ENCODE results near the gene EBF3.

EBF3 gene

GRCh38 chr10:129887986-129888783 is 75.9 kb downstream of the EBF3 start:
- DNase-seq = no peak

DNA sequence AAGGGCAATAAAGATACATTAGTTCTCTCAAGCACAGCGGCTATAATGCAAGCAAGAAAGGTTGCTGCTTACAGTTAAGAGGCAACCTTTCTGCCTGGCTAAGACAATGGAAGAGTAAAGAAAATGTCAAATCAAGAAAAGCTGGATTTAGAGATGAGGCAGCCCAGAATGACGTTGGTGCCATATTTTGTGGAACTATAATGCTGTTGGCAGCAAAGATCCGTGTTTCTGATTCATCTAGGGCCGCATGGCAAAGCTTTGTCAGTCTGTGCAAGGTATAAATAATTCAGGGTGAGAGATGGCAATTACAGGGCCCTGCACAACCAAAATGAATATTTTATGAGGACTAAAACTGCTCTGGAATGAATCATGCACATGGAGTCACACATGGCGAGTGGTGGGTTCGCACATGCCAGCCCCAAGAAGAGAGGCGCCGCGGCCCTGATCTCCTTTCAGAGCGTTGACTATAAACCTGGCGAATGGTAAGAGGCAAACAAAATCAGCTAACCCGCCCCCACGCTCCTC is 76.6 kb downstream of the EBF3 start:
- DNase-seq = no peak

- DNase-seq = no peak
These were observed 77.8 kb downstream of the EBF3 start for GRCh38 chr10:129886263-129886662.

DNA sequence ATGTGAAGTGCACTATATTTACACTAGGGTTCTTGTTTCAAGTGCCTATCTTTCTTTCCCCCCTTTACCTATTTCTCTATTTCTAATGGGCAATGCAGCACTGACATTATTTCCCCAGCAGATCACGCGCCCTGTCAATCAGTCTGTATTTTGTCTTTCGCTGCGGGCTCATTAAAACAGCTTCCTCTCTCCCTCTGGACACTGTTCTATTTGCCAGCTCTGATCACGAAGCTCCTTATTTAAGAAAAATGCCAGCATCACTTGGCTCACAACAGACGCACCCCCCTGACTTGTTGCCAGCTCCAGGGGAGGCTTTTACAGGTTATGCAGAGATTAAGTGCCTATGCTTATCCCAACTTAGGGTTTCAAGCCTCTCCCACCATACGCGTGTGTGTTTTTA is 78.5 kb downstream of the EBF3 start:
- DNase-seq = no peak

GRCh38 chr10:129884398-129885078 is 79.5 kb downstream of the EBF3 start:
- no peak for DNase-seq

DNA sequence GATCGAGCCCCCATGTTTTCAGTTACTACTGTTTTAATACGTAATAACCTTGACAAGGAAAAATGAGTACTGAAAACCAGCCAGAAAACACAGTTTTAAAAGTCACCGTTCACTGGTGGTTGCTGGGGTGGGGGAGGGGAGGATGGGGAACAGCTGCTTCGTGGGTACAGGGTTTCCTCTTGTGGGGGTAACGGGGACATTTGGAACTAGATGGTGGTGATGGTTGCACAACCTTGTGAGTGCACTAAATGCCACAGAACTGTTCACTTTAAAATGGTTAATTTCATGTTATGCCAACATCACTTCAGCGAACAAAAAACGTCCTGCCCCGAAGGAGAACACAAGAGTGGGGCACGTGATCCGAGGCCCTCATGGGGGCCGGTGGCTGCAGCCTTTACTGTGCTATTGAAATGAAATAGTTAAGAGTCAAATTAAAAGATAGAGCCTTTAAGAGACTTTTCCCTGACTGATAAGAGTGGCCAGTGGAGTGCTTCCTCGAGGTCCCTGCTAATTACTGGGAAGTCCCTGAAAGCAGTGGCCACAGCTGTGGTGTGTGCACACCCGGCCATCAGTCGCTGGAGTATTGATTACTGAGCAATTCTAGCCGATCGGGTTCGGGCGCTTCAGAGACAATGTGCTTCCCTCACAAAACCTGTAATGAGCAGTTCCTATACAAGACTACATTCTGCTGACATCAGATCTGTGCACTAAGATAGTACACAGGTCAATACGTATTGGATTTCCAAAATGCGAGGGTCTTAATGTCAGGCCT is 80.3 kb downstream of the EBF3 start:
- no peak for DNase-seq

DNA sequence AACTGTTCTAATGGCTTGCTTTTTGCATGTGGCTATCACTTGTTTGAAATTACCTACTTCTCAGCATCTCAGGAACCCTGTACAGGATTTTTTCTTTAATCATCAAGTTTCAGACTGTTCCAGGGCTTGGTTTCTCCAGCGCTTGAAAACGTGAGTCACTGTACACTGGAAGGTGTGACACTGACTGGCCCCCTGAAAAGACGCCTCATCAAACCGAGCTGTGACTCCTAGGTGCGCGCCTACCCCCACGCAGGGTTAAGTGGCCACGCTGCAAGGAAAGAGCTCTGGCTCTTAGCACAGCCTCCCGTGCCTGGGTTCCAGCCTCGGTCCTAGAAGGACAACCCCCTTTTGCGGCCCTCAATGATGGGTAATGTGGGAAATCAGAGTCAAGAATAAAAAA is 81.0 kb downstream of the EBF3 start:
- DNase-seq = no peak

GRCh38 chr10:129882291-129883010 is 81.6 kb downstream of the EBF3 start:
- DNase-seq = no peak

GRCh38 chr10:129881641-129882040 is 82.4 kb downstream of the EBF3 start:
- no peak for DNase-seq

DNA sequence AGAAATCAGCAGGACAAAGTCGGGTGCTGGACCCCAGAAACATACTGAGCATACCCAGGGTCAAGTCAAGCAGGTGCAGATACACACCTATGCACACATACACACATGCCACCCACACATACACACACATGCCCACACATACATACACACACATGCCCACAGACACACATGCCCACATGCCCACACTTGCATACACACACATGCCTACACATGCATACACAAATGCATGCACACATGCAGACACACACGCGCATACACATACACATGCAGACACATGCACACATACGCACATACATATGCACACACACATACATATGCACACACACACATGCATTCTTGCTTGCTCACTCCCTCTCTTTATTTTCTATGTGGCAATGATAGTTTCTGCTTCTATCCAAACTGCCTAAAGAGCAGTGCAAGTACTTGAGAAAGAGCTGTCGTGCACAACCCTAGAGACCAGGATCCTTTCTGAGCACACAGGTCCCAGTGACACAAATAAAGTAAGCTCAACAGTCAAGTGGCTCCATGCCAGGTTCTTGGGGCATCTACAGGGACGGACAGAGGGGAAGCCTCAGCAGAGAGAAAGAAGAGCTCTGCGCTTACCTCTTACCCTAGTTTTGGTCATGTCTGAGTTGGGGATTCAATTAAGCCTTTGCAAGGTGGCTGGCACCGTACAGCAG is 83.7 kb downstream of the EBF3 start:
- DNase-seq = no peak

DNA sequence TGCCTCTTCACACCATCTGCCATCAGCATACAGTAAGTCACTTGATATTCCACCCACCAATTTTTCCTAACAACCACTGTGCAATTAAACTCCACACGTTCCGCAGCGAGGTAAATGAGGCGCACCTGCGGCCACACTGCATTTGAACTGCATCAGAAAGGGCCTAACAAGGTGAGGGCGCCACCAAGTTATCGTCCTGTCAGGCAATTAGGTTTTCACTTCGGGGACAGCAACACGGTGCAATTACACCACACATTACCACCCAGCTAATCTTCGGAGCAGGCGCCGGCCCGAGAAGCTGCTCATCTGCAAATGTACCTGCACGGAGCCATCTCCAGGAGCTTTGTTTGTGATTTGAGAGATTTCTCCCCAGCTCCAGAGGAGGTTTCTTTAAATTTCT is 84.4 kb downstream of the EBF3 start:
- no peak for DNase-seq

- DNase-seq = no peak
These were observed 85.2 kb downstream of the EBF3 start for GRCh38 chr10:129878835-129879234.

- DNase-seq = no peak
These were observed 86.2 kb downstream of the EBF3 start for GRCh38 chr10:129877773-129878371.

- DNase-seq = no peak
These were observed 87.2 kb downstream of the EBF3 start for GRCh38 chr10:129876838-129877237.

DNA sequence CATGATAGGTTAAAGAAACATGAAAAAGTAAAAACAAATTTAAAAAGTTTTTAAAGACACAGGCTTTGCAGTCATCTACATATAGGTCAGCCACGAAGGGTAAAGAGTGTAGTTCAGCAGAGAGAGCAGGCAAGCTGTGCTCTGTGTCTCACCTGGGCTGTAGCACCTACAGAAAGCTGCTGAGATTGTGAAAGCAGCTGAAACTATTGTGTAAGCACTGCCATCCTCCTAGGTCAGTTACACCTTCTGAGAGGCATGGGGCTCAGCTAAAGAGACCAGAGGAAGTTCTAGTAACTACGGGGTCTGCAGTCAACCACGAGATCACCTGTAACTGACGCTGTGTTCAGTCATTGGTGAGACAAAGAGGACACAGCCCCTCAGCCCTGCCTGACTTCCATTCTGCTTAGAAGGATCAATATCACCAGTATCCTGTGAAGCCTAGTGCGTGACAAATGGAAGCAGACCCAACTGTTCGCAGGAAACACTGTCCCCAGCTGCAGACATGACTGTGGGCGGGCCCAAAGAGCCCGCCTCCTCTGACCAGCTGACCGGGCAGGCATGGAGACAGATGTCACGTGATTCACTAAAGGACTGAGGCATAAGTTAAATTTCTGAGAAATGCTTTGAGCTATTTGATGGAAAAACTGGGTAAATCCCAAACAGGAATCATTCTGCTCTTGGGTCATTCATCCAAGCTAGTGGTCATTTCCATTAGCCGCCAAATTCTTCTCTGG is 87.9 kb downstream of the EBF3 start:
- DNase-seq = no peak

DNA sequence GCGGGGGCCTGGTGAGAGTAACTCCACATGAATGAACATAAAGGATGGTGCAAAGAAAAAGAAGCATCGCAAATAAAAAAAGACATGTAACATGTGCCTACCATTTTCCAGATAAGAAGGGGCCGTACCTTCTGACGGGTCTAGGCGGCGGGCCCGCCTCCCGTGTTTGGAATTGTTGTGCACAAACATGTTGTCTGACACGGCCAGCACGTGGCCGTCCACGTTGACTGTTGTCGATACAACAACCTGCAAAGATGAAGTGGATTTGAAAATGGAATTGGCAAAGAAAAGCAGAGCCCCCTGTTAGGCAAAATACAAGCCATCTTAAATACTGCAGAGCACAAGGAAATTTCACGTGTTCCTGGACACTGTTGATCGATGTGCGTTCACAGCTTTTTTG is 90.7 kb downstream of the EBF3 start:
- no peak for DNase-seq

DNA sequence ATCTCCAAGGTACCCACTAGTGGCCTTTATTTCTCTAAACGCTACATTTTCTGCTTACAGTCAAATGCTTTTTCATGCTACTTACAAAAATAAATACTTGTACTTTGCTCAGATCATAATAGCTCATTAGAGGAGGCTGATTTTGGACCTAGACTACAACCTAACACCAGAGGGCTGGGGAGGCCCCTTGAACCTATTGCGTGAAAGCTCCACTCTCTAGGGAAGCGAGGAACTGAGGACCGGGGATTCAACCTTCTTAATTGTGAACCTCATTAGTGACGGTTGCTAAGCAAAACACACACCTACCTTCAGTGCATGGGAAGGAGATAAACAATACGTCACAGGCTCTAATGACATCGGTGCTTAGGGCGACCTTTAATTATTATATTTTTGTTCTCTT is 92.1 kb downstream of the EBF3 start:
- DNase-seq = no peak

DNA sequence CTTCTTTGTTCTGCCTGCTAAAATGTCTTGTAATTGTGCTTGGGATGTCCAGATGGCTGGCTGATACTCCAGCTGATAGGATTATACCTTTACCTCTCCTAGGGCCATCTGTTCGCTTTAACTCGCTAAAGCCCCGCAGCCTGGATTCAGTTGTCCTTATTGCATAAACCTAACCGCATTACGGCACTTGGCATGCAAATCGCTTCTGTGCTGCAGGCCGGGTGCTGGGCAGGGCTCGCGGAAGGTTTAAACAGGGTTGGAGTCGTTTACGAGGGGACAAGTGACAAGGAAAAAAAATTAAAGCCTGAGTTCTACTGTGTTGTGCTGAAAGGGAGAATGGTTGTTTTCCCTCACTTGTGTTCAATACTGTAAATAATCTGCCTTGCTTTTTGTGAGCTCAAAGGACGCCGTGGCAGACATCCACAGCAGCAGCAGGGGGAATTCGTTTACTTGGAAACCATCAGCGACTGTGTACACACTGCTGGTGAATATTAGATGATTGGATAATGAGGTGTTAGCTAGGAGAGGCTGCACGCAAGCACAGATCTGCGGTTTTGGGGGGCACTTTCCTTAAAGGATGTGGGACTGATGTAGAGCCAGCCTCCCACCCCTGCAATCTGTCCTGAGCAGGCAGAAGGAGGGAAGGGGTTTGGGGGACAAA is 93.0 kb downstream of the EBF3 start:
- DNase-seq = peak; percentile 45

- no peak for DNase-seq
These were observed 93.7 kb downstream of the EBF3 start for GRCh38 chr10:129870474-129870757.

GRCh38 chr10:129869596-129870473 is 94.2 kb downstream of the EBF3 start:
- no peak for DNase-seq

All from NCI-H1105 (cell line).